Smooth muscle cell (in vitro differentiated cells): ENCODE measurements around the gene DPP8. TPM values are rescaled to one million over a fixed set of nuclear protein-coding genes. Genes with fewer than 3 reads are reported as not detected.

Source experiments
- DNase-seq: peaks from one replicate; lab custom pipeline; 2025; ENCODE audit not compliant: unreplicated experiment; lab: John Stamatoyannopoulos, UW
- H2AFZ ChIP-seq: fragments of 200-600 bp; sonication (generic); 2 replicates; pipeline ENCODE4 v1.6.0; 2016; ENCODE audit warnings: antibody characterized with exemption, low read depth, mild to moderate bottlenecking
- H3F3A ChIP-seq: fragments of 200-600 bp; sonication (generic); 2 replicates; pipeline ENCODE4 v1.6.0; 2017; ENCODE audit warnings: antibody characterized with exemption, low read depth
- H3K27ac ChIP-seq: fragments of 200-600 bp; sonication (generic); 2 replicates; pipeline ENCODE4 v1.5.1; 2016; ENCODE audit warnings: low read depth, mild to moderate bottlenecking
- H3K27me3 ChIP-seq: fragments of 200-600 bp; sonication (generic); 2 replicates; pipeline ENCODE4 v1.6.1; 2016; ENCODE audit warnings: low read depth, mild to moderate bottlenecking
- H3K36me3 ChIP-seq: fragments of 200-600 bp; sonication (generic); 2 replicates; pipeline ENCODE4 v1.5.1; 2016; ENCODE audit warnings: low read depth
- H3K4me1 ChIP-seq: fragments of 200-600 bp; sonication (generic); 2 replicates; pipeline ENCODE4 v1.5.1; 2016; ENCODE audit warnings: low read depth
- H3K4me2 ChIP-seq: fragments of 200-600 bp; sonication (generic); 2 replicates; pipeline ENCODE4 v1.6.0; 2016; ENCODE audit warnings: mild to moderate bottlenecking
- H3K4me3 ChIP-seq: fragments of 200-600 bp; sonication (generic); 2 replicates; pipeline ENCODE4 v1.5.1; 2016; ENCODE audit warnings: mild to moderate bottlenecking
- H3K79me2 ChIP-seq: fragments of 200-600 bp; sonication (generic); 2 replicates; pipeline ENCODE4 v1.6.0; 2016; ENCODE audit warnings: low read depth, mild to moderate bottlenecking
- H3K9ac ChIP-seq: fragments of 200-600 bp; sonication (generic); 2 replicates; pipeline ENCODE4 v1.6.0; 2016; ENCODE audit warnings: low read depth
- H3K9me3 ChIP-seq: fragments of 200-600 bp; sonication (generic); replicated peaks from 2 replicates; pipeline ENCODE4 v1.5.1; 2016; ENCODE audit warnings: low read depth
- H4K20me1 ChIP-seq: fragments of 200-600 bp; sonication (generic); 2 replicates; pipeline ENCODE4 v1.6.0; 2016; ENCODE audit warnings: low read depth
- CTCF ChIP-seq: fragments of 200-600 bp; sonication (generic); IDR thresholded peaks from 2 replicates; pipeline ENCODE4 v1.5.1; 2017; ENCODE audit warnings: borderline replicate concordance, mild to moderate bottlenecking, antibody characterized with exemption; ENCODE audit not compliant: insufficient read depth, poor library complexity, severe bottlenecking
- WGBS: methylation state at CpG from one replicate; pipeline ENCODE4 v1.1.7; 2016; ENCODE audit warnings: low lambda C conversion rate; 5-methylcytosine and 5-hydroxymethylcytosine counted together
- polyA plus RNA-seq: library from polyadenylated mRNA; unstranded; fragments of >200 nt; fragmentation: Nextera tagmentation; extraction: Ambion mirVana; gene quantifications from 2 replicates; pipeline ENCODE4 v1.2.1, GENCODE V29; 2016
- total RNA-seq: library from RNA; depleted of rRNA; stranded (reverse); fragments of >200 nt; gene quantifications from 2 replicates; pipeline ENCODE4 v1.2.3, GENCODE V29; 2014

Gene DPP8
- total and polyA plus RNA-seq, 2 experiments from 2014 or later, result 30.2 to 30.8 TPM

- H3F3A ChIP-seq, result peaks cover 22% of the 10 kb centered on the region
- peaks cover 59% of the 10 kb centered on the region for H3K4me1 ChIP-seq
- TF ChIP-seq CTCF, result no peak
- no peak overlapping the region for H3K9ac ChIP-seq
- H2AFZ ChIP-seq, result no peak overlapping the region
- H3K36me3 ChIP-seq, result no peaks in the 10 kb centered on the region
- peaks cover 46% of the 10 kb centered on the region for H3K79me2 ChIP-seq
- H3K4me2 ChIP-seq, result no peak overlapping the region
- no peaks in the 10 kb centered on the region for H3K27me3 ChIP-seq
- no peak overlapping the region for H3K4me3 ChIP-seq
- DNase-seq, result no peak
- H4K20me1 ChIP-seq, result peaks cover 27% of the 10 kb centered on the region
- no peaks in the 10 kb centered on the region for H3K9me3 ChIP-seq
- no peak overlapping the region for H3K27ac ChIP-seq
Measured at GRCh38 chr15:65413051-65413759, 104.3 kb downstream of the DPP8 start.

- Histone ChIP-seq H3K4me2 (no peak overlapping the region), H3K9me3 (no peaks in the 10 kb centered on the region), H2AFZ (no peak overlapping the region), H3K27ac (no peak overlapping the region), H3K4me3 (no peak overlapping the region), H3K79me2 (peaks cover 46% of the 10 kb centered on the region), H3K36me3 (no peaks in the 10 kb centered on the region), H4K20me1 (peaks cover 27% of the 10 kb centered on the region), H3K9ac (no peak overlapping the region), H3K4me1 (peaks cover 52% of the 10 kb centered on the region), H3F3A (peaks cover 21% of the 10 kb centered on the region), H3K27me3 (no peaks in the 10 kb centered on the region)
- no peak for DNase-seq
- WGBS, result 53% methylated on average over 1 of the region's 1 CpG
- TF ChIP-seq CTCF, result no peak
Measured at GRCh38 chr15:65412556-65412955, 104.9 kb downstream of the DPP8 start.

GRCh38 chr15:65411465-65412071 is 105.9 kb downstream of the DPP8 start:
- H3K27me3 ChIP-seq, result no peaks in the 10 kb centered on the region
- no peak for DNase-seq
- 71% methylated on average over 5 of the region's 5 CpGs for whole genome bisulfite sequencing
- peaks cover 52% of the 10 kb centered on the region for H3K79me2 ChIP-seq
- H3K36me3 ChIP-seq, result no peaks in the 10 kb centered on the region
- peak overlapping the region; percentile 2 for H3K27ac ChIP-seq
- peaks cover 13% of the 10 kb centered on the region for H3F3A ChIP-seq
- no peak overlapping the region for H3K4me2 ChIP-seq
- H3K9me3 ChIP-seq, result no peaks in the 10 kb centered on the region
- no peak overlapping the region for H3K4me3 ChIP-seq
- H3K4me1 ChIP-seq, result peaks cover 43% of the 10 kb centered on the region
- H3K9ac ChIP-seq, result no peak overlapping the region
- TF ChIP-seq CTCF, result no peak
- no peak overlapping the region for H2AFZ ChIP-seq
- H4K20me1 ChIP-seq, result peaks cover 27% of the 10 kb centered on the region
